GM18873 (cell line): ENCODE data around the gene ZNF814.
"Not testable (repeated sequence)": the region's sequence is repeated elsewhere in the genome, so short reads cannot be mapped to it uniquely, and the experiment has no call there.

Experiments used
- ATAC-seq: cut with Tn5 transposase; IDR thresholded peaks from one replicate; pipeline ENCODE4 v1.9.1; 2021; ENCODE audit warnings: mild to moderate bottlenecking, moderate library complexity, moderate number of reproducible peaks; ENCODE audit not compliant: unreplicated experiment, low FRiP score

Gene ZNF814

DNA sequence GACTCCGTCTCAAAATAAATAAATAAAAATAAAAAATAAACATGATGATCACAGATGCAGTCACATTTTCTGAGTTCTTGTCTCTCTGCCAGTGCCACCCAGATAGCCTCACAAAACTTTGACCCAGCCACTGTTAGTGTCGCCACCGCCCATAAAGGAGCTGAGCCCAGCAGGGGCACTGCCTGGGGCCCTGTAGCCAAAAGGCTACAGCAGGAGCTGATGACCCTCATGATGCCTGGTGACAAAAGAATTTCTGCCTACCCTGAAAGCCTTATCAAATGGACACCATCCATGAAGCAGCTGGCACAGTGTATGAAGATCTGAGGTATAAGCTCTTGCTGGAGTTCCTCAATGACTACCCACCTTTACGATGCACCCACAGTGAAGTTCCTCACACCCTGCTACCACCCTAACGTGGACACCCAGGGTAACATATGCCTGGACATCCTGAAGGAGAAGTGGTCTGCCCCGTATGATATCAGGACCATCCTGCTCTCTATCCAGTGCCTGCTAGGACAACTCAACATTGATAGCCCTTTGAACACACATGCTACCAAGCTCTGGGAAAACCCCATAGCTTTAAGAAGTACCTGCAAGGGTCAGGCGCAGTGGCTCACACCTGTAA lies 20.9 kb downstream of the ZNF814 start:
- no peak for ATAC-seq

DNA sequence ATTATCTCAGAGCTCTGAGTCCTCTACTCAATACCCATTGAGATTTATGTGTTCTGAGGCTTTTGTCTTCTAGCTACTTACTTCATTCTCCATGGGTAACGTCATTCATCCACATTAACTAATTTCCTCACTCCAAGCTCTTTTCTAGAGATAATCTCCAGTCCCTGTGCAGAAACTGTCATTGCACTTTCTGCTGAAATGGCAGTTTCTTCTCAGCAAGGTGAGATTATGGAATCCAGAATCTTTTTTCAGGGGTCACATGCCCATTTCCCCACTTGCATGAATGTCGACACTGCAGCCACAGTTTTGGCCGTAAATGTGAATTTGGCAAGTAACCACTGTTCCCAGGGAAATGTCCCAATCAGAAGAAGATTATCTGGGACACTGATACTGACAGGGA lies 26.5 kb downstream of the ZNF814 start:
- not testable (repeated sequence) for ATAC-seq

- not testable (repeated sequence) for ATAC-seq
Observed at GRCh38 chr19:57854117-57854516, 34.7 kb downstream of the ZNF814 start.

GRCh38 chr19:57851812-57852603 lies 36.8 kb downstream of the ZNF814 start:
- ATAC-seq: not testable (repeated sequence)

DNA sequence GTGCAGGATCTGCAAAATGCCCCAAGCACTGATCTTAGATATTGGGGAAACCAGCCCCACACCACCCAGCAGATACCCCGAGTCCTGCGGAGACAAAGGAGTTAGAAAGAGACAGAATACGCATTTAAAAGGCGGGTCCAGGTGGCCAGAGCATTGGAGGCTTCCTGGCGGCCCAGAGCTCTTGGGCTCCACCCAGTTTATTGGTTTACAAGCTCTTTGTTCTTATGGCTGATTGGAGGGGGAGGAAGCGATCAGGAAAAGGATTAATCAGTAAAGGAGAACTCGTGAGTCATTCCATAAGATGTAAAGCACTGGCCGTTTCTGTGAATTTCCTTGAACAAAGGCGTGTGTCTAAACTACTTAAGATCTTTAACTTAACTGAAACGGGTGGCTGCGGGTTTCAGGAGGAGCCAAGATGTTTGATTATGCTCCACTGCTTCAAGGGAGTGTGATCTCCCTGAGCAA lies 38.3 kb downstream of the ZNF814 start:
- no peak for ATAC-seq

DNA sequence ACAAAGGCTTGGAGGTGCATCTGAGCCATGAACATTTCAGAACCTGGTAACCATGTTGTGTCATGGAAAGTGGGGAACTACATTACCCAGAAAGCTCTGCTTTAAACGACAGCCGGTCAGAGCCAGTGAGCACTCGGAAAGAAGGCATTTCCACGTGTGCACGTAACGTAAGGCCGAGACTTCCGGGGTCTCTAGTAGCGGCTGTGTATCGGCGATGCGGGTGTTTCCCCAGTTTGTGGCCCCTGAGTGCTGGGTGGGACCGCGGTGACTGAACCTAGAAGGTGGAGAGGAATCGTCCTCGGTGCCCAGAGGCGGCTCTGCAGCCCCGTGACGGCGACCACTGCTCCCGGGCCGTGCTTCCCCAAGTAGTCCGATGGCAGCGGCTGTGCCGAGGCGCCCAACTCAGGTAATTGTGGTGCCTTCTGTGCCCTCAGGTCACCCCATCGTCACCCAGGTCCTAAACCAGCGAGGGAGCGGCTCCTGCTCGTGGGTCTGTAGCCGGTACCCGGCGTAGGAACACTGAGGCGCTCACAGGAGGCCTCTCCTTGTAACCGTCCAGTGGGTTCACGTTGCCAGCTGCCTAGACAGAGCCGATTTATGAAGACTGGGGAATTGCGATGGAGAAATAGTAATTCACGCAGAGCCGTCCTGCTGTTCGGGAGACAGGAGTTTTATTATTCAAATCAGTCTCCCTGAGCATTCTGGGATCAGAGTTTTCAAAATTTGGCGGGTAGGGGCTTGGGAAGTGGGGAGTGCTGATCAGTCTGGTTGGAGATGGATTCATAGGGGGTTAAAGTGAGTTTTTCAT lies 39.0 kb downstream of the ZNF814 start, which contains the start of gene ZNF587:
ZNF587 (plus strand) TSS at position 194 of the 808 bp plus-strand sequence; CDS start at position 374, 180 bp downstream.
- peak; percentile 79 for ATAC-seq

DNA sequence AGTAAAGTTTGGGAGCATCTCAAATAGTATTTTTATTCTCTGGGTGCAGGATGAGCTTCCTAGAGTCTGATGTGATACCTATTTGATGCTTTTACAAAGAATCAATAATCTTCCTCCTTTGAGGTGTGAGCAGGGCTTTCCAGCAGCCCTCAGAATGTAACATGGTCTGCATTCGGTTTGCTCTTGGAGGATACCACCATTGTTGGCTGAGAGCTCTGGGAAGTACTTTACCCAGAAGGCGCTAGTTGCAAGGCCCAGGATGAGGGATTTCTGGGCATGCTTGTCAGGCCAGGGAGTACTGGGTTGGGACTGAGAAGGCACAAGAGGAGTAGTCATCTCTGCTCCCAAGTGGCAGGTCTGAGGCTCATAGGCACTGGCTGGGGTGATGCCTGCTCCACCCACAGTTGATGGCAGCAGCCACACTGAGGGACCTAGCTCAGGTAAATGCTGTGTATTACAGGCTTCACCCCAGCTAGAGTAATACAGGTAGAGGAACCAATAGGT lies 39.6 kb downstream of the ZNF814 start:
- peak; percentile 3 for ATAC-seq

- not testable (repeated sequence) for ATAC-seq
Observed at GRCh38 chr19:57847164-57847563, 41.7 kb downstream of the ZNF814 start.

GRCh38 chr19:57841122-57841763 lies 47.6 kb downstream of the ZNF814 start:
- no peak for ATAC-seq

DNA sequence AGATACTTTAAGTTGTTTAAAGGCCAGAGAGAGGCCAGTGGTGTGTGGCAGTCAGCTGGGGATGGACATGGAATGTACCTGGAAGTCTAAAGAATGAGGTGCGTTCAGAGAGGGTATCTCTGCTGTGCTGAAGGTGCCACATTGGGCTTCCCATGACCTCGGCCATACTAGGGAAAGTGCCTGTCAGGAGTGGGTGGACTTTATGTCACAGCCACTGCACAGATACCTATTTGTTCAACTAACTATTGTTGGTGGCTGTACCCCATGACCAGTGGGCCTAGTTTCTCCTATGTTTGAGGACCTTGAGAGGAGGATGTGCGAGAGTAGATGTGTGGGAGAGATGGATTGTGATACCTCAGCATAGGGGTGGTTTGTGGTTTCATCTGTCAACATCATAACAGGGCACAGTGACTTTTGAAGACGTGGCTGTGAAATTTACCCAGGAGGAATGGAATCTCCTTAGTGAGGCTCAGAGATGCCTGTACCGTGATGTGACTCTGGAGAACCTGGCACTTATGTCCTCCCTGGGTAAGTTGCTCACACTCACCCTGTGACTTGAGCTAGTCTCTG lies 50.1 kb downstream of the ZNF814 start:
- not testable (repeated sequence) for ATAC-seq

DNA sequence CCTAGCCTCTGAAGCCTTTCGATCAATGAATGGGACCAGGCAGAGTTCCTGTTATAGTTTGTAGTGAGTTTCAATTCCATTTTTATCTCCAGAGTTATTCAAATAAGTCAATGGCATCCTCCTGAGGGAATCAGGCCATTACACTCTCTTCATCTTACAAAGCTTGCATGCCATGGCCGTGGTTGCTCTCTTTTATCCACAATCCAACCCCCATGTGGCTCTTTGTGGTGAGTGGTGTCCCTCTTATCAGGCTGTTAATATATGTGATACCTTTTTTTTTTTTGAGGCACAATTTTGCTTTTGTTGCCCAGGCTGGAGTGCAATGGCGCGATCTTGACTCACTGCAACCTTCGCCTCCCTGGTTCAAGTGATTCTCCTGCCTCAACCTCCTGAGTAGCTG lies 51.8 kb downstream of the ZNF814 start:
- ATAC-seq: not testable (repeated sequence)

DNA sequence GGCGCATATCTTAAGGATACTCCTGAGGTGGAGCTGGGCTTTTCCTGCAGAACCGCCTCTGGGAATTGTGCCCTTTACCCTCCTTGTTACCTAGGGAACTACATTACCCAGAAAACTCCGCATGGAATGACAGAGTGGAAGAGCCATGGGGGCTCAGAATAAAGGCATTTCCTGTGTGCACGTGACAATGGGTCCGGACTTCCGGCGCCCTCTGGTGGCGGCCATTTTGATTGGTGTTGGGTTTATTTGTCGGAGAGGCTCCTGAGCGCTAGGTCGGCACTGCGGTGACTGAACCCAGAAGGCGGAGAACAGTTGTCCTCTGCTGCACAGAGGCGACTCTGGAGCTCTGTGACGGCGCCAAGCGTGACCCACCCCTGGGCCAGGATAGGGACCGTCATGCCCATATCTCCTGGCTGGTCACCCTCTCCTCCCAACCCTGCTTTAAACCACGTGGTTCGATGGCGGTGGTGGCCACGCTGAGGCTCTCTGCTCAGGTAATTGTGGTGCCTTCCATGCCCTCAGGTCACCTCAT lies 58.7 kb downstream of the ZNF814 start, which contains the start of gene ZNF587B:
ZNF587B (plus strand) TSS at position 229 of the 532 bp plus-strand sequence; CDS start at position 459, 230 bp downstream.
- ATAC-seq: no peak

DNA sequence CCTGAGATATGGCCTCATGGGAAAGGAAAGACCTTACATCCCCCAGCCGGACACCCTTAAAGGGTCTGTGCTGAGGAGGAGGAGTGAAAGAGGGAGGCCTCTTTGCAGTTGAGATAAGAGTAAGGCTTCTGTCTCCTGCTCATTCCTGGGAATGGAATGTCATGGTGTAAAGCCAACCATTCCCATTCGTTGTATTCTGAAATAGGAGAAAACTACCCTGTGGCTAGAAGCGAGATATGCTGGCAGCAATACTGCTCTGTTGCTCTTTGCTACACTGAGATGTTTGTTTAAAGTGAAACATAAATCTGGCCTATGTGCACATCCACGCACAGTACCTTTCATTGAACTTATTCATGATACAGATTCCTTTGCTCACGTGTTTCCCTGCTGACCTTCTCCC lies 59.5 kb downstream of the ZNF814 start:
- ATAC-seq: no peak

- no peak for ATAC-seq
Observed at GRCh38 chr19:57825511-57825910, 63.3 kb downstream of the ZNF814 start.

GRCh38 chr19:57823608-57824007 lies 65.2 kb downstream of the ZNF814 start:
- not testable (repeated sequence) for ATAC-seq

DNA sequence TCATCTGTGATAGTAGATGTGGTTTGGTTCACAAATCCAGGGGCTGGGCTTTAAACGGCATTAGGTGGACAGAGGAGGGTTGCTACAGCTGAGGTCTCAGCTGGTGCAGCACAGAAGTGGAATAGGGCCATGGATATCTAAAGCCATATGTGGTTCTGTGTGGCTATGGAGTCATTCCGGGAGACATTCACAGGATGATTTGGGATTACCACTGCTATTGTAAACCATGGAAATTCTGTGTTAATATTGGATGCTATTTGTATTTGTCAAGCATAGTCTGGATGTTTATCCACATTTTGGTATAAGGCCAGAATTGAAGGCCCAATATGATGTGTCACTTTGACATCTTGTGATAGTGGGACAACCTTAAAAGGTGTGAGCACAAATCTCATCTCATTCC lies 65.7 kb downstream of the ZNF814 start:
- ATAC-seq: not testable (repeated sequence)

DNA sequence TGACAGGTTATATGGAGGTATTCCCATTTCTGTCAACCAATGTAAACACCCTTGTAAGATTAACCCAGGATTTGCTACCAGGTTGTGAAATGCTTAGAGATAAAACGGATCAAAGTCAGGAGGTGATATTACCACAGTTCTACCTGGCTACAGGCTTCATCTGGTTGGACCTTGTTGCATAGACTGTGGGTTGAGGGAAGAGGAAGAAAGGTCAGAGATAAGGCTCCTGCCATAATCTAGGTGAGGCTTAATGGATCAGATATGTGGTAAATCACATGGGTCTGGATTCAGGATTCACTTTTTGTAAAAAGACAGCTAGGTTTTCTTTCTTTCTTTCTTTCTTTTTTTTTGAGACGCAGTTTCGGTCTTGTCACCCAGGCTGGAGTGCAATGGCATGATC lies 67.3 kb downstream of the ZNF814 start:
- ATAC-seq: not testable (repeated sequence)

- not testable (repeated sequence) for ATAC-seq
Observed at GRCh38 chr19:57821095-57821494, 67.7 kb downstream of the ZNF814 start.

GRCh38 chr19:57820599-57820998 lies 68.2 kb downstream of the ZNF814 start:
- no peak for ATAC-seq
